HL-60 (cell line): ENCODE results near the gene NAPB.

Source experiments
- DNase-seq, 2 experiments: peaks; one replicate each; pipeline ENCODE4 v3.0.0-alpha.2; 2010 to 2020; ENCODE audit warnings: low read depth in 1 of 2, low spot score in 1 of 2
- H3K27ac ChIP-seq: fragments of 250-450 bp; sonication (Bioruptor Pico); replicated peaks from 2 replicates; pipeline ENCODE4 v1.5.1; 2020; ENCODE audit warnings: mild to moderate bottlenecking, moderate library complexity
- H3K27me3 ChIP-seq: fragments of 250-450 bp; sonication (Bioruptor Pico); 2 replicates; pipeline ENCODE4 v1.5.1; 2021; ENCODE audit warnings: mild to moderate bottlenecking, moderate library complexity; ENCODE audit not compliant: insufficient read depth, poor library complexity, severe bottlenecking
- H3K4me3 ChIP-seq: replicated peaks from 2 replicates; pipeline ENCODE4 v1.5.1; 2011; ENCODE audit warnings: mild to moderate bottlenecking, control low read depth, low read length; ENCODE audit not compliant: insufficient read depth
- GABPA ChIP-seq: IDR thresholded peaks from 2 replicates; pipeline ENCODE4 v1.6.1; 2012; ENCODE audit warnings: low read depth
- POLR2AphosphoS5 ChIP-seq: IDR thresholded peaks from 2 replicates; pipeline ENCODE4 v1.6.1; 2012; ENCODE audit warnings: low read depth
- SPI1 ChIP-seq: IDR thresholded peaks from 2 replicates; pipeline ENCODE4 v1.6.1; 2012; ENCODE audit warnings: low read depth, mild to moderate bottlenecking, borderline replicate concordance
- TF ChIP-seq, protein P1 (sequence below): IDR thresholded peaks from one replicate; pipeline ENCODE4 v1.5.1; 2011; ENCODE audit warnings: low read length, control low read depth, inconsistent platforms; ENCODE audit not compliant: insufficient read depth
- TF ChIP-seq, protein P2 (sequence below): IDR thresholded peaks from 2 replicates; pipeline ENCODE4 v1.6.1; 2012; ENCODE audit warnings: low read depth; ENCODE audit not compliant: insufficient replicate concordance

Gene NAPB

DNA sequence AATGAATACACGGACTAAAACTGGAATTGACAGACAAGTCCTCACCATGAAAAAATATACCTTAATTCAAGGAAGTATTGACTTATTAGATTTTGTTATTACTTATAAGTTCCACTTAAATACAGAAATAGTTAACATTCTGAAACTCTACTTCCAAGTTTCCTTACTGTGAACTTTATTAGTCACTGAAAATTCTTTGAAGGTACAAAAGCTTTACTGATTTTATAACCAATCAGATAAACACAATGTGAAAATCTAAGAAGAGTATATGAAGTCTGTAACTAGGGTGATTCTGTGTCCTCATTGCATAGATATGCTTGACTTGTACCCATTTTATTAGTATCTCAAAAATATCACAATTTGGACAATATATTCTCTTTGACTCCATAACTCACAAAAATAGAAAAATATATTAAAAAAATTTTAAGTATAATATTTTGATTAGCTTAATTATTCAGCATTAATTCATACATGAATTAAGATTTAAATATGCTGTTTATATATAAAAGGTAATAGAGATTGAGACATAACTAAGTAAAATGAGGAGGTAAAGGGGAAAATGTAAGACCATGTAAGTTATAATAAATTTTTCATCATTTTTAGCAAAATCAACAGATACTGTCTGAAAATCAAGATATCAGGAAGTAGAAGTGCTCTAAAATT is 6.6 kb downstream of the NAPB start:
- TF ChIP-seq GABPA (no peak), POLR2AphosphoS5 (no peak), SPI1 (no peak)
- TF ChIP-seq, protein P1, sequence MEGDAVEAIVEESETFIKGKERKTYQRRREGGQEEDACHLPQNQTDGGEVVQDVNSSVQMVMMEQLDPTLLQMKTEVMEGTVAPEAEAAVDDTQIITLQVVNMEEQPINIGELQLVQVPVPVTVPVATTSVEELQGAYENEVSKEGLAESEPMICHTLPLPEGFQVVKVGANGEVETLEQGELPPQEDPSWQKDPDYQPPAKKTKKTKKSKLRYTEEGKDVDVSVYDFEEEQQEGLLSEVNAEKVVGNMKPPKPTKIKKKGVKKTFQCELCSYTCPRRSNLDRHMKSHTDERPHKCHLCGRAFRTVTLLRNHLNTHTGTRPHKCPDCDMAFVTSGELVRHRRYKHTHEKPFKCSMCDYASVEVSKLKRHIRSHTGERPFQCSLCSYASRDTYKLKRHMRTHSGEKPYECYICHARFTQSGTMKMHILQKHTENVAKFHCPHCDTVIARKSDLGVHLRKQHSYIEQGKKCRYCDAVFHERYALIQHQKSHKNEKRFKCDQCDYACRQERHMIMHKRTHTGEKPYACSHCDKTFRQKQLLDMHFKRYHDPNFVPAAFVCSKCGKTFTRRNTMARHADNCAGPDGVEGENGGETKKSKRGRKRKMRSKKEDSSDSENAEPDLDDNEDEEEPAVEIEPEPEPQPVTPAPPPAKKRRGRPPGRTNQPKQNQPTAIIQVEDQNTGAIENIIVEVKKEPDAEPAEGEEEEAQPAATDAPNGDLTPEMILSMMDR = no peak
- TF ChIP-seq, protein P2, sequence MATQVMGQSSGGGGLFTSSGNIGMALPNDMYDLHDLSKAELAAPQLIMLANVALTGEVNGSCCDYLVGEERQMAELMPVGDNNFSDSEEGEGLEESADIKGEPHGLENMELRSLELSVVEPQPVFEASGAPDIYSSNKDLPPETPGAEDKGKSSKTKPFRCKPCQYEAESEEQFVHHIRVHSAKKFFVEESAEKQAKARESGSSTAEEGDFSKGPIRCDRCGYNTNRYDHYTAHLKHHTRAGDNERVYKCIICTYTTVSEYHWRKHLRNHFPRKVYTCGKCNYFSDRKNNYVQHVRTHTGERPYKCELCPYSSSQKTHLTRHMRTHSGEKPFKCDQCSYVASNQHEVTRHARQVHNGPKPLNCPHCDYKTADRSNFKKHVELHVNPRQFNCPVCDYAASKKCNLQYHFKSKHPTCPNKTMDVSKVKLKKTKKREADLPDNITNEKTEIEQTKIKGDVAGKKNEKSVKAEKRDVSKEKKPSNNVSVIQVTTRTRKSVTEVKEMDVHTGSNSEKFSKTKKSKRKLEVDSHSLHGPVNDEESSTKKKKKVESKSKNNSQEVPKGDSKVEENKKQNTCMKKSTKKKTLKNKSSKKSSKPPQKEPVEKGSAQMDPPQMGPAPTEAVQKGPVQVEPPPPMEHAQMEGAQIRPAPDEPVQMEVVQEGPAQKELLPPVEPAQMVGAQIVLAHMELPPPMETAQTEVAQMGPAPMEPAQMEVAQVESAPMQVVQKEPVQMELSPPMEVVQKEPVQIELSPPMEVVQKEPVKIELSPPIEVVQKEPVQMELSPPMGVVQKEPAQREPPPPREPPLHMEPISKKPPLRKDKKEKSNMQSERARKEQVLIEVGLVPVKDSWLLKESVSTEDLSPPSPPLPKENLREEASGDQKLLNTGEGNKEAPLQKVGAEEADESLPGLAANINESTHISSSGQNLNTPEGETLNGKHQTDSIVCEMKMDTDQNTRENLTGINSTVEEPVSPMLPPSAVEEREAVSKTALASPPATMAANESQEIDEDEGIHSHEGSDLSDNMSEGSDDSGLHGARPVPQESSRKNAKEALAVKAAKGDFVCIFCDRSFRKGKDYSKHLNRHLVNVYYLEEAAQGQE = no peak
- DNase-seq = no peak
- Histone ChIP-seq H3K27ac (no peak overlapping the region), H3K27me3 (no peaks in the 10 kb centered on the region), H3K4me3 (no peak overlapping the region)

DNA sequence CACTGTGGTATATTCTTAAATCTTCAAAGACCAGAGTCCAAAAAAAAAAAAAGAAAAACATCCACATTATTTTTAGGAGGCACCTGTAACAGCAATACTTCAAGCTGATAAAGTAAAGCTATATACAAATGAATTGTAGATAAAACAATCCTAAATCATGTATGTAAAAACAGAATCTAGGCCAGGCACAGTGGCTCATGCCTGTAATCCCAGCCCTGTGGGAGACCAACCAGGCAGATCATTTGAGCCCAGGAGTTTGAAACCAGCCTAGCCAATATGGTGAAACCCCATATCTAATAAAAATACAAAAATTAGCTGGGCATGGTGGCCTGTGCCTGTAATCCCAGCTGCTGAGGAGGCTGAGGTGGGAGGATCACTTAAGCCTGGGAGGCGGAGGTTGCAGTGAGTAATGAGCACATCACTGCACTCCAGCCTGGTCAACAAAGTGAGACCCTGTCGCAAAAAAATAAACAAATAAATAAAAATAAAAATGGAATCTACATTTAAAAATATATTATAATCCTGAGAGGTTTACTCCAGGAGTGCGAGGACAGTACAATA is 7.3 kb downstream of the NAPB start:
- Histone ChIP-seq H3K4me3 (no peak overlapping the region), H3K27me3 (no peaks in the 10 kb centered on the region), H3K27ac (no peak overlapping the region)
- TF ChIP-seq GABPA = no peak
- TF ChIP-seq POLR2AphosphoS5 = no peak
- TF ChIP-seq SPI1 = no peak
- TF ChIP-seq, protein P2 = no peak
- TF ChIP-seq, protein P1 = no peak
- DNase-seq = no peak

DNA sequence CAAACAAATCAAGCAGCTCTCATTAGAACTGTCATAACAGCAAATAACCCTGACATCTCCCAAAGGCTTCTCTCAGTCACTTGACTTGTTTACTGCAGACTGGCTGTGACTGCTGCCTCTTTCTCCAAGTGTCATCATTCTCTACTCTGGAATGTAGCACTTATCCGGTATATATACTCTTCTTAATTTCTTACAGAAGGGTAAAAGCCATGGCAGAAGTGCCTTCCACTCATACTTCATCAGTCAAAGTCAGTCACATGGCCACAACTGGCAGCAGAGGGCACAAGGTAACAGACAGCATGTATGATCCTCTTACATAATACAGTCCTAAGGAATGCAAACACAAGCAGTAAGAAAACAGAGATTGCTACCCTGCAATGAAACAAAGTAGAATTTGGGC is 9.3 kb downstream of the NAPB start:
- Histone ChIP-seq H3K4me3 (no peak overlapping the region), H3K27me3 (no peaks in the 10 kb centered on the region), H3K27ac (no peak overlapping the region)
- DNase-seq = no peak
- TF ChIP-seq POLR2AphosphoS5 (no peak), SPI1 (no peak), GABPA (no peak)
- TF ChIP-seq, protein P1 = no peak
- TF ChIP-seq, protein P2 = no peak
